Adipocyte (in vitro differentiated cells): Measurements from ENCODE around the gene NR4A1.
A peak's percentile ranks its signal among the peaks of the same experiment; 100 is the strongest.

Experiments
- DNase-seq: peaks from one replicate; pipeline ENCODE4 v3.0.0-alpha.2; 2015; ENCODE audit warnings: low read depth
- H3K27me3 ChIP-seq: replicated peaks from 2 replicates; pipeline ENCODE4 v1.7.0; 2013; ENCODE audit warnings: mild to moderate bottlenecking, low read length, moderate library complexity; ENCODE audit not compliant: control insufficient read depth, insufficient read depth
- H3K36me3 ChIP-seq: 2 replicates; pipeline ENCODE4 v1.7.0; 2013; ENCODE audit warnings: low read length, mild to moderate bottlenecking, moderate library complexity; ENCODE audit not compliant: control insufficient read depth, insufficient read depth, severe bottlenecking
- H3K4me1 ChIP-seq: 2 replicates; pipeline ENCODE4 v1.7.0; 2013; ENCODE audit warnings: mild to moderate bottlenecking, low read length, moderate library complexity; ENCODE audit not compliant: control insufficient read depth, insufficient read depth
- H3K4me3 ChIP-seq: 2 replicates; pipeline ENCODE4 v1.7.0; 2013; ENCODE audit warnings: mild to moderate bottlenecking, low read length, moderate library complexity
- H3K9ac ChIP-seq: 2 replicates; pipeline ENCODE4 v1.7.0; 2013; ENCODE audit warnings: mild to moderate bottlenecking, low read length, moderate library complexity
- H3K9me3 ChIP-seq: 2 replicates; pipeline ENCODE4 v1.7.0; 2013; ENCODE audit warnings: mild to moderate bottlenecking, low read length, moderate library complexity; ENCODE audit not compliant: control insufficient read depth

NR4A1 gene

DNA sequence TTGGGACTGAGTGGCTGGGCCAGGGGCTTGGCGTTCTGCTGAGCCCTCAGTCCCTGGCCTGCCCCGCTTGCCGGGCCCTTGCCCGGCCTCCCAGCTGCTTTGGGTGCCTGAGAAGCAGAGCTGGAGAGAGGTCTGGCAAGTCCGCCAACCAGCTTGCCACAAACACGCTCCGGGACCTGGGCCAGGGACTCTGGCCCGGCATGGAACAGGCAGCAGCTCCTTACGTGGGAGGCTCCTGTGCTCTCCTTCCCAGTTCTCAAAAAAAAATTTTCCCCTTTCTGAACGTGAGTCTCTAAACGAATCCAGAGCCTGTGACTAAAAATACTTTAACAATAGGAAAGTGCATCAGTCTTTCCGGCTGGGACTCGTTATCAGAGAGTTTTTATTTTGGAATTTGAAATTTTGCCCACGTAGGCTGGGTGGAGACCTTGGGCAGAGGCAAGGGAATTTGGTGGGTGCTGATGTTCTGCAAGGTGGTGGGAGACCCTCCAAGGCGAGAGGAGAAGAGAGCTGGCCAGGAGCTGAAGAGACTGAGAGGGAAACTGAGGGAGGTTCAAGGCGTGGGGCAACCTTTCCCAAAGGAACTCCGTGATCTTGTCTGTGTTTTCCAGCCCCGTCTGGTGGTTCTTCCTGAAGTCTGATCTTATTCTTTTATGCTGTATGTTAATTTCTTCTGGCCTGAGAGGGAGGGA, 6.8 kb upstream of the NR4A1 start:
- peak; percentile 80 for DNase-seq
- Histone ChIP-seq H3K4me3 (no peak overlapping the region), H3K9me3 (no peaks in the 10 kb centered on the region), H3K4me1 (peaks cover 30% of the 10 kb centered on the region), H3K27me3 (no peaks in the 10 kb centered on the region), H3K9ac (peak overlapping the region; percentile 58), H3K36me3 (no peaks in the 10 kb centered on the region)

DNA sequence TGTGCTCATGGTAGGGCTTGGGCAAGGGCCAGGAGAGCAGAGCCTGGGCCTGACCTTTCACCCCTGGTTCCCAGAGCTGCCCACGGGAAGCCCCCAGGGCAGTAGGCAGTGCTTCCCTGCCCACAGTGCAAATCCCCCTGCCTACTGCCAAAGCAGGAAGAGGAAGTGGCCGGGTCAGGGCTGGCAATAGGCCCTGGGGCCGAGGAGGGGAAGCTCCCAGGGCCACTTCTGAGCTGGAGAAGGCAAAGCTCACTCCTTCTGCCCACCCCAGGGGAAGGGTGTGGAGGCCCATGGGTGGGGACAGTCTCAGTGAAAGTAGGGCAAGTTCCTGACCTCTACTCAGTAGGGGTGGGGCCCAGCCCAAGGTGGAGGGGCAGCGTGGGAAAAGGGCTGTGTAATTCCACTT, 5.4 kb upstream of the NR4A1 start:
- H3K36me3 ChIP-seq, result no peaks in the 10 kb centered on the region
- H3K9me3 ChIP-seq, result no peaks in the 10 kb centered on the region
- DNase-seq, result no peak
- H3K4me3 ChIP-seq, result no peak overlapping the region
- H3K27me3 ChIP-seq, result no peaks in the 10 kb centered on the region
- H3K4me1 ChIP-seq, result peaks cover 37% of the 10 kb centered on the region
- peak overlapping the region; percentile 48 for H3K9ac ChIP-seq

DNA sequence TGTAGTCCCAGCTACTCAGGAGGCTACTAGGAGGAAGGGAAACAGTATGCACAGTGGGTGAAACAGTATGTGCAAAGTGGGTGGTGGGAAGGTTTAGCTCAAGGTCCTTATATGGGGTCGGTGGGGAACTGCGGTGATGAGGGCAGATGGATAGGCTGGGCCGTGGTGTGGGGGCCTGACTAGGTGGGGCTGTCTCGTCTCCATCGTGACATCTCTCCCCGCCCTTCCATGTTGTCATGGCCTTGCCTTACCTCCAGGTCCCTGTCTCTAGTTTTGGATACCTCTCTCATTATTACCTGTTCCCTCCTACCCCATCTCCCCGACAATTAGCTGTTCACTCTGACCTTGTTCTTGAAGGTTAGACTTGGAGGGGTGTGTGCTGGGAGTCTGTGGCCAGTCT, 4.4 kb upstream of the NR4A1 start:
- no peaks in the 10 kb centered on the region for H3K9me3 ChIP-seq

DNA sequence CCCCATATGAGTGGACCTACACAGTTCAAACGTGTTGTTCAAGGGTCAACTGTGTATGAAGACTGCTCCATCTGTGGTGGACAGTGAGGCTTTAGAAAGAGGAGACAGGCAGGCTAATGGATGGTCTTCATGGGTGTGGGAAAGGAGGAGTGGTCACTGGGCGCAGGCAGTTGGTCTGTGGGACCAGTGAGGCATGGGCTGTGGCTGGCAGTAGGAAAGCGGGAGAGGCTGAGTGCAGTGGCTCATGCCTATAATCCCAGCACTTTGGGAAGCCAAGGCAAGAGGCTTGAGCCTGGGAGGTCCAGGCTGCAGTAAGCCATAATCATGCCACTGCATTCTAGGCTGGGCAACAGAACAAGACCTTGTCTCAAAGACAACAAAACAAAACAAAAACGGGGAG, 2.0 kb upstream of the NR4A1 start:
- Histone ChIP-seq H3K4me3 (no peak overlapping the region), H3K9me3 (no peaks in the 10 kb centered on the region), H3K9ac (no peak overlapping the region), H3K27me3 (no peaks in the 10 kb centered on the region), H3K36me3 (no peaks in the 10 kb centered on the region), H3K4me1 (peaks cover 37% of the 10 kb centered on the region)
- no peak for DNase-seq

More for the DNA sequence above, 4.4 kb upstream of the NR4A1 start:
- Histone ChIP-seq H3K36me3 (no peaks in the 10 kb centered on the region), H3K27me3 (no peaks in the 10 kb centered on the region), H3K4me1 (peaks cover 42% of the 10 kb centered on the region), H3K9ac (no peak overlapping the region), H3K4me3 (no peak overlapping the region)
- DNase-seq, result no peak

DNA sequence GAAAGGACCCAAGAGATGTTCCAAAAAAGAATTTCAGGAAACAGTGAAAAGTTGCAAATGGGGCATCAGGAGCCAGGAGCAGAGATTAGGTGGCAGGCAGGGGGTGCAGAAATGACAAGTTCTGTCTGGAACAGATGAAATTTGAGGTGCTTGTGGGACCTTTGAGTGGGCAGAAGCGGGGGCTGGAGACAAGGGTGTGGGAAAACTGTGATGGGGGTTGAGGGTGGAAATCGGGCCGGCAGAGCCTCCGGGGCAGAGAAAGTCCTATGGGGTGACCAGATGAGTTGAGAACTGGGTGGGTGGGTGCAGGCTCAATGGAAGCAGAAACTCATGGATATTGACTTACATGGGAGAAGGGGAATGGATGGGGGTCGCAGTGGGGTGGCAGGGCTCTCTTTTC, 1.6 kb upstream of the NR4A1 start:
- Histone ChIP-seq H3K4me3 (no peak overlapping the region), H3K4me1 (peaks cover 33% of the 10 kb centered on the region), H3K9ac (no peak overlapping the region), H3K36me3 (no peaks in the 10 kb centered on the region), H3K27me3 (no peaks in the 10 kb centered on the region), H3K9me3 (no peaks in the 10 kb centered on the region)
- DNase-seq, result no peak

DNA sequence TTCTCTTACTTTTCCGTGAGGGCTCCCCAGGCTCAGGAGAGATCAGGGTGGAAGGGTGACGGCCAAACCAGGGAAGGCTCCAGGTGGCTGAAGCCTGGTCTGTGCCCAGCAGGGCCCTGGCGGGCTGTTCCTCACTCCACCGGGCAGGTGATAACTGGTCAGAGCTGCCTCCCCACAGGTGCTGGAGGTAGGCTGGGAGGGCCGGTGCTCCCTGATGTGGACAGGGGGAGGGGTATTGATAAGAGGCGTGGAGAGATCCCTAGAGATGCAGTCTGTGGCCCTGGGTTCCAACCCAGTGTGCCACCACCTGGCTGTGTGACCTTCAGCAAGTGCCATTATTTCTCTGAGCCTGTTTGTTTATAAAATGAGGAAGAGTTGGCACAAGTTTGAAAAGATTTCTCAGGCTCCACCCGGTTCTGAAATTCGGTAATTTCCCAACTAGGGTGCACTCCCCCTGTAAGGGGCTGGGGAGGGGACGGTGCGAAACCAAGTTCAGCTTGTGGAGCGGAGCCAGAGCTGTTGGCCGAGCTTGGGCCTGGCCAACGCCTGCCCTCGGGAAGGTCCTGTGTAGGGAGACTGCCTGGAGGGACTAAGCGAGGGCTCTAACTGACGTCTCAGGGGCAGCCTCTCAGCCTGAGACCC, 1.0 kb upstream of the NR4A1 start:
- Histone ChIP-seq H3K36me3 (no peaks in the 10 kb centered on the region), H3K4me3 (peak overlapping the region; percentile 81), H3K9me3 (no peaks in the 10 kb centered on the region), H3K4me1 (peaks cover 28% of the 10 kb centered on the region), H3K27me3 (no peaks in the 10 kb centered on the region), H3K9ac (peak overlapping the region; percentile 85)
- no peak for DNase-seq

DNA sequence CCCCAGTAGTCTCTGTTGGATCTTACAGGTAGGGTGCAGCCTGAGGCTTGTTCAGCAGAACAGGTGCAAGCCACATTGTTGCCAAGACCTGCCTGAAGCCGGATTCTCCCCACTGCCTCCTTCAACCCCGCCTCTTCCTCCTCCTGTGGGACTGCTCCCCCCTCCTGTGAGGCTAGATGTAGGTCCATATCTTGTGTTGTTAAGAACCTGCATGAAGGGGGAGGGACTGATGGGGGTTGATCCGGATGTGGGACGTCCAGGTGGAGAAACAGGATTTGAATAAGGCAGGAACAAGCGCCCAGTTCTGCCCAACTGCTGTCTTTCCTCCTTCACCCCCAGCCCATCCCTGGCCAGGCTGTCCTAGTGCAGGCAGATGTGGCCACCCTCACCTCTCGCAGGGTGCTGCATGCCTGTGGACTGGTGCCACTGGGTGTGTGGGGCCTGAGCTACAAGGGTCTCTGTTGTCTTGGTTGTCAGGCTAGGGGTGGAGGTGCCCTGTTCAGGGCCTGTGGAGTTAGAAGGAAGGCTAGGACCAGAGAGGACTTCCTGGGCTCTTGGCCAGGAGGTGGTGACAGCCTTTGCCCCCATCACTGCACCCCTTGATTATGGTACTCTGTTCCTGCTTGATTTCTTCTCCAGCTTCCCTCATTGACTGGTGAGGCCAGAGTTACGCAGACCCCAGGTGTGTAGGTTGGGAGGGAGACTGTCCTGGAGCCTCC, 1.4 kb downstream of the NR4A1 start:
- Histone ChIP-seq H3K9ac (no peak overlapping the region), H3K4me3 (no peak overlapping the region), H3K9me3 (no peaks in the 10 kb centered on the region), H3K4me1 (peaks cover 22% of the 10 kb centered on the region), H3K27me3 (no peaks in the 10 kb centered on the region), H3K36me3 (no peaks in the 10 kb centered on the region)
- DNase-seq, result no peak

DNA sequence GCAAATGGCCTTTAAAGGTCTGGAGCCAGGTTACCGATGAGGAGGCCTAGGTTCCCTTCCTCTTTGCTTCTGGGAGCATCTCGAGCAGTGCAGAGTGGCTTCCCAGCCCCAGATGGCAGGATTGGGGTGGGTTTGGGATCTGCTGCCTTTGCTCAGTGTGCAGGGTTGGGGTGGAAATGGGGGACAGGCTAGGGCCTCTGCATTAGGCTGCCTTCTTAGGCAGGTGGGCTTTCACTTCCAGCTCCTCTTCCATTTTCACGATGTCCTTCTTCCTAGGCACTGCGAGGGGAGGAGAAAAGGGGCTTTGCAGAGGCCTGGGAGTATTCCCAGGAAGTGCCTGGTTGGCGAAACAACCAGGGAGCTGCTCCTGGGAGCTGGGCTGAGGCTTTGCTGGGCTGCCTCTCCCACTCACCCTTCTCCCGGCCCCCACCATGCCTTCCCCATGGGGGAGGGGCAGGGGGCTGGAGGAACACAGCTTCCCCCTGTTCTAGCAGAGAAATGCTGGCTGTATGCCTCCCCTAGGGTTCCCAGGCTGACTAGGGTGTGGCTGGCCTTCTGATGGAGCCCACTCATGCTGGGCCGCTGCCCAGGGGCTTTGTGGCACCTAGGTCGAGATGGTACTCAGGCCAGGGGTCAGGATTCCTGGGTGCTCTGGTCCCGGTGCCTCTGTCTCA, 2.4 kb downstream of the NR4A1 start:
- Histone ChIP-seq H3K4me3 (no peak overlapping the region), H3K4me1 (peaks cover 22% of the 10 kb centered on the region), H3K9ac (no peak overlapping the region), H3K9me3 (no peaks in the 10 kb centered on the region), H3K27me3 (no peaks in the 10 kb centered on the region), H3K36me3 (no peaks in the 10 kb centered on the region)
- no peak for DNase-seq

DNA sequence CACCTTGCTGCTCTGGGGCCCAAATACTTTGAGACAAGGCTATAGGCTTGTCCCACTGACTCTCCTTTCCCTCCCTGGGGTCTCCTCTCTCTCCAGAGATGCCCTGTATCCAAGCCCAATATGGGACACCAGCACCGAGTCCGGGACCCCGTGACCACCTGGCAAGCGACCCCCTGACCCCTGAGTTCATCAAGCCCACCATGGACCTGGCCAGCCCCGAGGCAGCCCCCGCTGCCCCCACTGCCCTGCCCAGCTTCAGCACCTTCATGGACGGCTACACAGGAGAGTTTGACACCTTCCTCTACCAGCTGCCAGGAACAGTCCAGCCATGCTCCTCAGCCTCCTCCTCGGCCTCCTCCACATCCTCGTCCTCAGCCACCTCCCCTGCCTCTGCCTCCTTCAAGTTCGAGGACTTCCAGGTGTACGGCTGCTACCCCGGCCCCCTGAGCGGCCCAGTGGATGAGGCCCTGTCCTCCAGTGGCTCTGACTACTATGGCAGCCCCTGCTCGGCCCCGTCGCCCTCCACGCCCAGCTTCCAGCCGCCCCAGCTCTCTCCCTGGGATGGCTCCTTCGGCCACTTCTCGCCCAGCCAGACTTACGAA, 3.1 kb downstream of the NR4A1 start:
- H3K9me3 ChIP-seq, result no peaks in the 10 kb centered on the region
- H3K4me1 ChIP-seq, result peaks cover 22% of the 10 kb centered on the region
- no peaks in the 10 kb centered on the region for H3K36me3 ChIP-seq

DNA sequence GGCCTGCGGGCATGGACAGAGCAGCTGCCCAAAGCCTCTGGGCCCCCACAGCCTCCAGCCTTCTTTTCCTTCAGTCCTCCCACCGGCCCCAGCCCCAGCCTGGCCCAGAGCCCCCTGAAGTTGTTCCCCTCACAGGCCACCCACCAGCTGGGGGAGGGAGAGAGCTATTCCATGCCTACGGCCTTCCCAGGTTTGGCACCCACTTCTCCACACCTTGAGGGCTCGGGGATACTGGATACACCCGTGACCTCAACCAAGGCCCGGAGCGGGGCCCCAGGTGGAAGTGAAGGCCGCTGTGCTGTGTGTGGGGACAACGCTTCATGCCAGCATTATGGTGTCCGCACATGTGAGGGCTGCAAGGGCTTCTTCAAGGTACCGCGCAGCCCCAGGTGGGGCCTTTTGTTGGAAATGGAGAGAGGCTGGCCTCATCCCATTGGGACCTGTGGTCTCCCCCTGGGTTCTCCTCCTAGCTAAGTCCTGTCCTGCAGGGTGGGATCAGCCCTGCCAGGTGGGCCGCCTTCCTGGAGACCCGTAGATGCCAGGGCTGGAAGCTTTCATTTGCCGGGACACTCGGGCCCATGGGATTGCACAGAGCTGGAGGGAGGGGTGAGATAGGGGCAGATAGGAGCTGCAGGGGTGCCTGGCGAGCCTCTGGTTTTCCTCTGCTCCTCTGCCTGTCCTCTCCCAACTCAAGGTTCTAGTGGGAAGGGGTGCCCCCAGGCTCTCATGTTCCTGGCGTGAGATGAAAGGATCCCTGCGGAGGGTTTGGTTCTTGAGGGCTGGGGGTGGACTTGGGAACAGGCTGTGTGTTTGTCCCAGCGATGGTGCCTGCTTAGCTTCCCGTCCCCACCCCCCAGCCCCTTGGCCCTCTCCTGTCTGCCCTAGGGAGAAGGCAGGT, 3.8 kb downstream of the NR4A1 start:
- no peaks in the 10 kb centered on the region for H3K9me3 ChIP-seq
- H3K4me1 ChIP-seq, result peaks cover 21% of the 10 kb centered on the region
- H3K4me3 ChIP-seq, result no peak overlapping the region
- H3K36me3 ChIP-seq, result no peaks in the 10 kb centered on the region
- no peaks in the 10 kb centered on the region for H3K27me3 ChIP-seq
- H3K9ac ChIP-seq, result no peak overlapping the region
- DNase-seq, result no peak

More for the DNA sequence above, 3.1 kb downstream of the NR4A1 start:
- Histone ChIP-seq H3K4me3 (no peak overlapping the region), H3K27me3 (no peaks in the 10 kb centered on the region), H3K9ac (no peak overlapping the region)
- no peak for DNase-seq
